HepG2 (cell line): ENCODE measurements around the gene PBX2. TPM values are rescaled to one million over a fixed set of nuclear protein-coding genes. Genes with fewer than 3 reads are reported as not detected.

Source experiments
- ATAC-seq: fragments of 200-7000 bp; cut with Tn5 transposase; 3 replicates; pipeline ENCODE4 v1.9.1; 2020; ENCODE audit warnings: mild to moderate bottlenecking, moderate library complexity
- Bru-seq: library from RNA; stranded (reverse); fragments of 400-500 nt; gene quantifications from one replicate; lab custom pipeline; 2021; lab: Mats Ljungman, UMichigan
- BruChase-seq, 2 experiments: library from RNA; stranded (reverse); fragments of 400-500 nt; gene quantifications; one replicate each; lab custom pipeline; 2021; lab: Mats Ljungman, UMichigan
- BruUV-seq: library from RNA; stranded (reverse); fragments of 400-500 nt; replicated peaks from 2 replicates; lab custom pipeline; 2021; lab: Mats Ljungman, UMichigan
- CTCF ChIA-PET: fragments of 300-600 bp; formaldehyde crosslinking; extraction: SDS; loops from one replicate; lab custom pipeline; 2021; ENCODE audit warnings: low total read pairs, inconsistent platforms, low intra/inter-chr PET ratio; lab: Yijun Ruan, JAX
- POLR2A ChIA-PET: fragments of 350-600 bp; sonication (Branson Sonifier 250); formaldehyde crosslinking; loops from one replicate; lab custom pipeline; 2020; ENCODE audit warnings: antibody characterized with exemption, inconsistent platforms; lab: Yijun Ruan, JAX
- DNase-seq: peaks from one replicate; pipeline ENCODE4 v3.0.0-alpha.2; 2015; ENCODE audit warnings: low spot score
- FAIRE-seq: peaks from 3 replicates; lab custom pipeline; 2011; peaks lifted over from hg19 to GRCh38; lab: Jason Lieb, UNC
- H2AFZ ChIP-seq: one replicate; pipeline ENCODE4 v1.6.1; 2011; ENCODE audit warnings: low read length, inconsistent platforms
- H3K27ac ChIP-seq: fragments of 300-600 bp; 3 replicates; pipeline ENCODE4 v1.8.0; 2011; ENCODE audit warnings: mixed run types, mild to moderate bottlenecking, mixed read lengths, low read length, inconsistent platforms; ENCODE audit not compliant: insufficient read depth; ENCODE audit errors: extremely low read length
- H3K27me3 ChIP-seq, 2 experiments: fragments of 200-600 bp in 1 of 2; 2 replicates in 1 of 2; 3 replicates in 1 of 2; pipeline versions ENCODE4 v1.6.0 to v1.8.0; 2011; ENCODE audit warnings: low read length in 2 of 2, mild to moderate bottlenecking in 2 of 2, moderate library complexity in 2 of 2, inconsistent platforms in 1 of 2; ENCODE audit not compliant: insufficient read depth in 2 of 2, control insufficient read depth in 1 of 2
- H3K36me3 ChIP-seq, 2 experiments: fragments of 200-600 bp in 1 of 2; replicated peaks in 1 of 2; 2 replicates in 1 of 2; 3 replicates in 1 of 2; pipeline versions ENCODE4 v1.5.1 to v1.8.0; 2011; ENCODE audit warnings: low read length in 2 of 2, inconsistent platforms in 1 of 2; ENCODE audit not compliant: insufficient read depth in 2 of 2, control insufficient read depth in 1 of 2
- H3K4me1 ChIP-seq: 2 replicates; pipeline ENCODE4 v1.5.1; 2012; ENCODE audit warnings: low read length, inconsistent platforms; ENCODE audit not compliant: insufficient read depth
- H3K4me2 ChIP-seq: 2 replicates; pipeline ENCODE4 v1.6.0; 2011; ENCODE audit warnings: low read depth, low read length, inconsistent platforms
- H3K4me3 ChIP-seq, 3 experiments: fragments of 200-600 bp in 1 of 3; sonication (generic), shearing (Covaris generic) in 1 of 3; replicated peaks in 1 of 3; 2 replicates each; pipeline ENCODE4 v1.5.1; 2011 to 2016; ENCODE audit warnings: low read length in 3 of 3, inconsistent platforms in 2 of 3, low read depth in 2 of 3, mild to moderate bottlenecking in 2 of 3, control low read depth in 1 of 3, mixed read lengths in 1 of 3; ENCODE audit not compliant: insufficient read depth in 1 of 3
- H3K79me2 ChIP-seq: one replicate; pipeline ENCODE4 v1.6.1; 2011; ENCODE audit warnings: low read length, inconsistent platforms; ENCODE audit not compliant: insufficient read depth
- H3K9ac ChIP-seq: 2 replicates; pipeline ENCODE4 v1.6.0; 2011; ENCODE audit warnings: mild to moderate bottlenecking, low read depth, low read length, inconsistent platforms; ENCODE audit not compliant: insufficient read depth
- H3K9me3 ChIP-seq: 2 replicates; pipeline ENCODE4 v1.5.1; 2012; ENCODE audit warnings: mild to moderate bottlenecking, low read length
- H4K20me1 ChIP-seq: 2 replicates; pipeline ENCODE4 v1.6.0; 2011; ENCODE audit warnings: inconsistent platforms, mild to moderate bottlenecking, low read length, moderate library complexity; ENCODE audit not compliant: insufficient read depth
- CAMTA2 ChIP-seq: sonication (generic); formaldehyde crosslinking; IDR thresholded peaks from 2 replicates; pipeline ENCODE4 v1.4.0; 2020; ENCODE audit warnings: mild to moderate bottlenecking, missing genetic modification reagents, borderline replicate concordance
- GATAD1 ChIP-seq: IDR thresholded peaks from 2 replicates; pipeline ENCODE4 v1.6.1; 2016; ENCODE audit warnings: missing genetic modification reagents, missing compliant biosample characterization
- HOXA7 ChIP-seq: sonication (generic); formaldehyde crosslinking; IDR thresholded peaks from 2 replicates; pipeline ENCODE4 v1.8.1; 2022; ENCODE audit warnings: mild to moderate bottlenecking, missing genetic modification reagents, moderate library complexity
- KAT8 ChIP-seq: IDR thresholded peaks from 2 replicates; pipeline ENCODE4 v1.6.1; 2016; ENCODE audit warnings: missing genetic modification reagents, missing compliant biosample characterization
- MAZ ChIP-seq, 2 experiments: sonication (generic) in 1 of 2; formaldehyde crosslinking in 1 of 2; IDR thresholded peaks; 2 replicates each; pipeline versions ENCODE4 v1.5.0 to v1.6.1; 2012 to 2020; ENCODE audit warnings: low read depth in 2 of 2, mild to moderate bottlenecking in 2 of 2, borderline replicate concordance in 1 of 2, improper control_type of control experiment in 1 of 2, low read length in 1 of 2, missing genetic modification reagents in 1 of 2, moderate library complexity in 1 of 2
- NFKB2 ChIP-seq: sonication (generic); formaldehyde crosslinking; IDR thresholded peaks from 2 replicates; pipeline ENCODE4 v1.4.0; 2020; ENCODE audit warnings: missing genetic modification reagents, borderline replicate concordance
- ZNF329 ChIP-seq: sonication (generic); formaldehyde crosslinking; IDR thresholded peaks from 2 replicates; pipeline ENCODE4 v1.9.0; 2021; ENCODE audit warnings: low read depth, mild to moderate bottlenecking, missing genetic modification reagents
- ZNF383 ChIP-seq: sonication (generic); formaldehyde crosslinking; IDR thresholded peaks from 2 replicates; pipeline ENCODE4 v1.4.0; 2020; ENCODE audit warnings: missing genetic modification reagents, mild to moderate bottlenecking, borderline replicate concordance
- WGBS: methylation state at CpG from one replicate; pipeline ENCODE4 v1.1.6; 2017; ENCODE audit warnings: low lambda C conversion rate; 5-methylcytosine and 5-hydroxymethylcytosine counted together
- in situ Hi-C: cut with HindIII; loops from 2 replicates; pipeline ENCODE4 v1.10.0; 2017; ENCODE audit warnings: low pct_unique_long_range_greater_than_20kb; ENCODE audit not compliant: extremely low pct_ligation_motif_present
- intact Hi-C: fragments of 100-400 bp; cut with micrococcal nuclease; formaldehyde crosslinking; loops from one replicate; pipeline ENCODE4 v1.10.0; 2022; ENCODE audit not compliant: unreplicated experiment
- long read RNA-seq, 2 experiments: library from RNA in 1 of 2; library from polyadenylated mRNA in 1 of 2; stranded (forward) in 1 of 2; unstranded in 1 of 2; transcript quantifications; one replicate each; pipeline ENCODE4 v2.0.0, GENCODE V29; 2019 to 2022
- polyA minus RNA-seq, 3 experiments: library from RNA; depleted of rRNA, polyadenylated mRNA; stranded (reverse); fragments of >200 nt; gene quantifications; 2 replicates each; pipeline ENCODE4 v1.2.3, GENCODE V29; 2011; ENCODE audit warnings: low replicate concordance in 1 of 3
- polyA plus RNA-seq, 8 experiments: library from polyadenylated mRNA; depleted of rRNA in 3 of 8; stranded (reverse) in 7 of 8; unstranded in 1 of 8; fragments of >200 nt; fragmentation: Illumina TruSeq in 4 of 8; extraction: Trizol in 4 of 8; gene quantifications; 2 replicates each; pipeline versions ENCODE4 v1.2.1 to v1.2.3, GENCODE V29; 2011 to 2016; ENCODE audit warnings: low read depth in 4 of 8, missing spikeins in 1 of 8, mixed read lengths in 1 of 8; ENCODE audit not compliant: insufficient read depth in 1 of 8
- total RNA-seq, 5 experiments: library from RNA; depleted of rRNA; stranded (reverse); fragments of >200 nt; fragmentation: Illumina TruSeq; extraction: Trizol; gene quantifications; 2 replicates each; pipeline ENCODE4 v1.2.3, GENCODE V29; 2016; ENCODE audit warnings: low read depth in 1 of 5
- TF ChIP-seq, protein P1 (sequence below): sonication (generic); formaldehyde crosslinking; IDR thresholded peaks from 2 replicates; pipeline ENCODE4 v1.5.0; 2020; ENCODE audit warnings: missing genetic modification reagents
- TF ChIP-seq, protein P2 (sequence below): sonication (generic); formaldehyde crosslinking; conservative IDR thresholded peaks from 2 replicates; pipeline ENCODE4 v1.4.0; 2020; ENCODE audit warnings: mild to moderate bottlenecking, missing genetic modification reagents, moderate library complexity

Gene PBX2
- total RNA-seq (2016; rRNA removed; fragmentation: Illumina TruSeq; extraction: Trizol) (42.3 and 45.2 TPM in 2 replicates), polyA plus RNA-seq (2011; rRNA removed) (77.8 and 102 TPM in 2 replicates), polyA minus RNA-seq (2011; rRNA and poly(A)+ RNA removed; ENCODE audit: low replicate concordance) (42.4 and 74.2 TPM in 2 replicates), Bru-seq, nascent RNA (percentile 88 among the genes with signal in this experiment), BruChase-seq, experiment 1, labeled RNA remaining after a 6-hour chase (percentile 98 among the genes with signal in this experiment), BruChase-seq, experiment 2, labeled RNA remaining after a 2-hour chase (percentile 96 among the genes with signal in this experiment)
- 12.1 and 13.1 TPM in 2 replicates for total RNA-seq (2016; cell fraction: cytosol; rRNA removed; fragmentation: Illumina TruSeq; extraction: Trizol; ENCODE audit: low read depth)
- total RNA-seq (2016; cell fraction: insoluble cytoplasmic fraction; rRNA removed; fragmentation: Illumina TruSeq; extraction: Trizol), result 42.9 and 44.9 TPM in 2 replicates
- total RNA-seq (2016; cell fraction: membrane; rRNA removed; fragmentation: Illumina TruSeq; extraction: Trizol), result 41.6 and 42.9 TPM in 2 replicates
- 25.7 and 31.6 TPM in 2 replicates for total RNA-seq (2016; cell fraction: nucleus; rRNA removed; fragmentation: Illumina TruSeq; extraction: Trizol)
- 64.6 and 73.5 TPM in 2 replicates for polyA plus RNA-seq (2011; cell fraction: cytosol; rRNA removed)
- polyA plus RNA-seq (2011; cell fraction: nucleus; rRNA removed), result 182 TPM in 2 replicates
- polyA plus RNA-seq (2012), result 59.3 and 64.5 TPM in 2 replicates
- polyA plus RNA-seq (2016; cell fraction: cytosol; fragmentation: Illumina TruSeq; extraction: Trizol; ENCODE audit: low read depth), result 13.4 and 14.0 TPM in 2 replicates
- polyA plus RNA-seq (2016; cell fraction: insoluble cytoplasmic fraction; fragmentation: Illumina TruSeq; extraction: Trizol; ENCODE audit: low read depth), result 65.7 and 70.8 TPM in 2 replicates
- 43.5 and 44.8 TPM in 2 replicates for polyA plus RNA-seq (2016; cell fraction: membrane; fragmentation: Illumina TruSeq; extraction: Trizol; ENCODE audit: low read depth)
- 91.8 and 101 TPM in 2 replicates for polyA plus RNA-seq (2016; cell fraction: nucleus; fragmentation: Illumina TruSeq; extraction: Trizol; ENCODE audit: insufficient read depth, low read depth)
- polyA minus RNA-seq (2011; cell fraction: cytosol; rRNA and poly(A)+ RNA removed), result 34.8 and 36.8 TPM in 2 replicates
- 46.7 and 47.1 TPM in 2 replicates for polyA minus RNA-seq (2011; cell fraction: nucleus; rRNA and poly(A)+ RNA removed)
- long read RNA-seq, experiment 1, partial matches to known transcripts, result 1 of 4 reads
- long read RNA-seq, experiment 1, other reads (novel, unspliced or antisense), result 3 of 4 reads
- long read RNA-seq, experiment 2, transcript PBX2-201 (9 exons, 3,205 nt), result major isoform, 85 of 200 reads
- long read RNA-seq, experiment 2, partial matches to known transcripts, result 25 of 200 reads
- long read RNA-seq, experiment 2, other reads (novel, unspliced or antisense), result 87 of 200 reads

DNA sequence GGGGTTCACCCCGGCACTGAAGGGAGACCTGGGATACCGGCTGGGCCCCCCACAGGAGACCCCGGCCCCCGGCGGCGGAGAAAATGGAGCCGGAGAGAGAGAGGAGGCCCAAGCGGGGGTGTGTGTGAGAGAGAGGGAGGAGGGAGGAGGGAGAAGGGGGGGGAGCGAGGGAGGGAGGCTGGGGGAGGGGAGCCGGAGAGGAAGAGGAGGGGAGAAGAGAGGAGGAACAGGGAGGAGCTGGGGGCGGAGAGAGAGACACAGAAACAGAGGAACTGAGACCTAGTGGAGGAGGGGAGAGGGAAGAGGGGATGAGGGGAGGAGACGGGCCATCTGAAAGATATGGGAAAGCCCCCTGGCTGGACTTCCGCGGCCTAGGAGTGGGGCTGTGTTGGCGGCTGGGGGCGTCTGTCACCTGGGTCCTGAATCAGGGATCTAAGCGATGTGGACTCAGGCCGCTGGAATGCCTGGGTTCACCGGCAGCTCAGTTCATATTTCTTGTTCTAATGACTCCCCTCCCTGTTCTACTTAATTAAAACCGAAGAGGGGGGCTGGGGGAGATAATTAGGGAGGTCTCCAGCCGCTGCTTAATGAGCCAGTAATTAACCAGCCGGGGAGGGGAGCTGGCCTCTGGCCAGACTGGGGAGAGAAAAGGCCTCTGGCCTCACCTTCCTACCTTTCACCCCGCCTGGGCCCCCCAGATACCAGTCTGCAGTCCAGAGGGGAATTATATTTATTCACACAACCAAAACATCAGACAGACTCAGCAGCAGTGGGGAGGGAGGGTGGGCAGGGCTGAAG is at the start of gene PBX2:
Gene PBX2, minus strand, starts transcription at position 149 of the 798 bp plus-strand sequence. CDS start 287 bp downstream, outside the sequence.
- BruUV-seq, result TSS peak; percentile 88
- no peaks in the 10 kb centered on the region for H4K20me1 ChIP-seq
- H3K4me2 ChIP-seq, result peak within 1 kb of the TSS; percentile 95
- peaks cover 15% of the 10 kb centered on the region for H3K79me2 ChIP-seq
- H3K36me3 ChIP-seq, result peaks cover 7 to 19% of the 10 kb centered on the region in 2 experiments
- no peak within 1 kb of the TSS for H2AFZ ChIP-seq
- FAIRE-seq (peak; percentile 74), ATAC-seq (peak; percentile 76), DNase-seq (peak; percentile 87)
- CTCF ChIA-PET, result no interaction called here
- H3K27me3 ChIP-seq, result no peaks in the 10 kb centered on the region; a peak in 1 of 5 replicates
- peaks cover 46% of the 10 kb centered on the region for H3K4me1 ChIP-seq
- POLR2A ChIA-PET, result interaction anchor here (0.6 to 7.1 kb wide), 11 partner anchors 8 to 781 kb away, joined by 3 to 127 read pairs (median 4); partner anchors contain the start of genes AGPAT1, ATF6B, CFB and FKBPL
- WGBS, result 2% methylated on average over 23 of the region's 23 CpGs
- peak within 1 kb of the TSS; percentile 74 to 93 (median 79) for H3K4me3 ChIP-seq
- in situ Hi-C loops (loop anchor here (5.0 kb wide), 1 partner anchor 782 kb away; no protein-coding TSS in a partner anchor), intact Hi-C loops (loop anchor here (1.0 kb wide), 1 partner anchor 12 kb away; the partner anchor contains the start of gene RNF5)
- H3K9ac ChIP-seq, result peak within 1 kb of the TSS; percentile 90
- H3K27ac ChIP-seq, result peak within 1 kb of the TSS; percentile 80
- no peaks in the 10 kb centered on the region for H3K9me3 ChIP-seq
- peak; percentile 35; the same call in 1 of the 2 replicates for TF ChIP-seq ZNF329 (CRISPR knock-in tag)
- TF ChIP-seq NFKB2 (CRISPR knock-in tag), result peak; percentile 85; the same call in 1 of the 2 replicates
- TF ChIP-seq CAMTA2 (CRISPR knock-in tag), result 0 out of 2 replicates have a peak, but pooled peaks have one; percentile 20
- 0 out of 2 replicates have a peak, but pooled peaks have one; percentile 32 for TF ChIP-seq ZNF383 (CRISPR knock-in tag)
- peak; percentile 51; the same call in 1 of the 2 replicates for TF ChIP-seq KAT8 (CRISPR knock-in tag)
- peak; percentile 88; the same call in 1 of the 2 replicates for TF ChIP-seq MAZ (IDR thresholded peaks at IDR 0.05; ENCODE audit: borderline replicate concordance, low read depth, low read length)
- peak; percentile 69; the same call in 1 of the 2 replicates for TF ChIP-seq MAZ (CRISPR knock-in tag; IDR thresholded peaks at IDR 0.05; ENCODE audit: low read depth)
- TF ChIP-seq, protein P1, sequence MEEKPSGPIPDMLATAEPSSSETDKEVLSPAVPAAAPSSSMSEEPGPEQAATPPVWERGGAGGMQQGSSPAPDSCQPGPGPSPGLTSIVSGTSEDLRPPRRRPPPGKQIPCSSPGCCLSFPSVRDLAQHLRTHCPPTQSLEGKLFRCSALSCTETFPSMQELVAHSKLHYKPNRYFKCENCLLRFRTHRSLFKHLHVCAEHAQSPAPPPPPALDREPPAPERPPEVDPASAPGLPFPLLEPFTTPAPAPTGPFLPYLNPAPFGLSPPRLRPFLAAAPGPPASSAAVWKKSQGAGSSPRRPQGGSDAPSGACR, result no peak
- no peak for TF ChIP-seq HOXA7 (CRISPR knock-in tag)
- TF ChIP-seq, protein P2, sequence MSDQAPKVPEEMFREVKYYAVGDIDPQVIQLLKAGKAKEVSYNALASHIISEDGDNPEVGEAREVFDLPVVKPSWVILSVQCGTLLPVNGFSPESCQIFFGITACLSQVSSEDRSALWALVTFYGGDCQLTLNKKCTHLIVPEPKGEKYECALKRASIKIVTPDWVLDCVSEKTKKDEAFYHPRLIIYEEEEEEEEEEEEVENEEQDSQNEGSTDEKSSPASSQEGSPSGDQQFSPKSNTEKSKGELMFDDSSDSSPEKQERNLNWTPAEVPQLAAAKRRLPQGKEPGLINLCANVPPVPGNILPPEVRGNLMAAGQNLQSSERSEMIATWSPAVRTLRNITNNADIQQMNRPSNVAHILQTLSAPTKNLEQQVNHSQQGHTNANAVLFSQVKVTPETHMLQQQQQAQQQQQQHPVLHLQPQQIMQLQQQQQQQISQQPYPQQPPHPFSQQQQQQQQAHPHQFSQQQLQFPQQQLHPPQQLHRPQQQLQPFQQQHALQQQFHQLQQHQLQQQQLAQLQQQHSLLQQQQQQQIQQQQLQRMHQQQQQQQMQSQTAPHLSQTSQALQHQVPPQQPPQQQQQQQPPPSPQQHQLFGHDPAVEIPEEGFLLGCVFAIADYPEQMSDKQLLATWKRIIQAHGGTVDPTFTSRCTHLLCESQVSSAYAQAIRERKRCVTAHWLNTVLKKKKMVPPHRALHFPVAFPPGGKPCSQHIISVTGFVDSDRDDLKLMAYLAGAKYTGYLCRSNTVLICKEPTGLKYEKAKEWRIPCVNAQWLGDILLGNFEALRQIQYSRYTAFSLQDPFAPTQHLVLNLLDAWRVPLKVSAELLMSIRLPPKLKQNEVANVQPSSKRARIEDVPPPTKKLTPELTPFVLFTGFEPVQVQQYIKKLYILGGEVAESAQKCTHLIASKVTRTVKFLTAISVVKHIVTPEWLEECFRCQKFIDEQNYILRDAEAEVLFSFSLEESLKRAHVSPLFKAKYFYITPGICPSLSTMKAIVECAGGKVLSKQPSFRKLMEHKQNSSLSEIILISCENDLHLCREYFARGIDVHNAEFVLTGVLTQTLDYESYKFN (CRISPR knock-in tag), result peak; percentile 66
- TF ChIP-seq GATAD1 (CRISPR knock-in tag), result peak; percentile 66; the same call in 1 of the 2 replicates
